ENCODE results near the gene PTPRN2.

The PTPRN2 gene

DNA sequence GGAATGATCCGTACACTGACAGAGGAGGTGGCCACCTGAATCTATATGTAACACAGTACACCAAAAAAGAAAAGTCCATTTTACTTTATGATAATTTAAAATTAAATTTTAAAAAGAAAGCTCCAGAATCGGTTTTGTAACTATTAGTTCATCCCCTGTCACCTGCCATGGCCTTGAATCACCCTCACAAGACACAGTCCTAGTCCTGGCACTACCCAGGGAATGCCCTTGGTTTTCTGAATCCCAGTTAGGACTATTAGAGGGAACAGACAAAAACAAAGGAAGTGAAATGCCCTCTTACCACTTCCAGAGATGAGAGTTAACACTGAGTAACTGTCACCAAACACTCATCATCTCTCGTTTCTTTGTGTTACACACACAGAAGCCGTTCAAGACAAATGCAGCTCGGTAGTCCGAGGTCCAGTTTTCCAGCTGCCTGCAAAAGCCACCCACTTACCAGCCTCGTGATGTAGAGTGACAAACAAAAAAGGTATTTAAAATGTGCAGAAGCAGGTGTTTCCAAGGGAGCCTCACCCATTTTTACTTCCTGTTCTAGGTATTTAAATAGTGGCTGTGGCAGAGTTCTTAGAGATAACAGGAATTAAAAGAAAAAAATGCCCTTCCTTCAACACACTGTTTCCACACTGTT is 6.1 kb downstream of the PTPRN2 start:
- no peak overlapping the region for H3K4me3 ChIP-seq (ENCODE audit: low read depth, low read length)
- no peak for DNase-seq (ENCODE audit: low read depth)

GRCh38 chr7:158579662-158580646 is 7.7 kb downstream of the PTPRN2 start:
- H3K4me3 ChIP-seq (ENCODE audit: low read depth, low read length) = no peak overlapping the region
- TF ChIP-seq, protein P1, sequence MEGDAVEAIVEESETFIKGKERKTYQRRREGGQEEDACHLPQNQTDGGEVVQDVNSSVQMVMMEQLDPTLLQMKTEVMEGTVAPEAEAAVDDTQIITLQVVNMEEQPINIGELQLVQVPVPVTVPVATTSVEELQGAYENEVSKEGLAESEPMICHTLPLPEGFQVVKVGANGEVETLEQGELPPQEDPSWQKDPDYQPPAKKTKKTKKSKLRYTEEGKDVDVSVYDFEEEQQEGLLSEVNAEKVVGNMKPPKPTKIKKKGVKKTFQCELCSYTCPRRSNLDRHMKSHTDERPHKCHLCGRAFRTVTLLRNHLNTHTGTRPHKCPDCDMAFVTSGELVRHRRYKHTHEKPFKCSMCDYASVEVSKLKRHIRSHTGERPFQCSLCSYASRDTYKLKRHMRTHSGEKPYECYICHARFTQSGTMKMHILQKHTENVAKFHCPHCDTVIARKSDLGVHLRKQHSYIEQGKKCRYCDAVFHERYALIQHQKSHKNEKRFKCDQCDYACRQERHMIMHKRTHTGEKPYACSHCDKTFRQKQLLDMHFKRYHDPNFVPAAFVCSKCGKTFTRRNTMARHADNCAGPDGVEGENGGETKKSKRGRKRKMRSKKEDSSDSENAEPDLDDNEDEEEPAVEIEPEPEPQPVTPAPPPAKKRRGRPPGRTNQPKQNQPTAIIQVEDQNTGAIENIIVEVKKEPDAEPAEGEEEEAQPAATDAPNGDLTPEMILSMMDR (IDR thresholded peaks at IDR 0.05; ENCODE audit: control insufficient read depth, extremely low read depth, insufficient read depth) = no peak
- DNase-seq (ENCODE audit: low read depth) = no peak

More for the DNA sequence above, 6.1 kb downstream of the PTPRN2 start:
- TF ChIP-seq, protein P1 (IDR thresholded peaks at IDR 0.05; ENCODE audit: control insufficient read depth, extremely low read depth, insufficient read depth) = no peak

GRCh38 chr7:158576050-158576762 is 11.4 kb downstream of the PTPRN2 start:
- TF ChIP-seq, protein P1 (IDR thresholded peaks at IDR 0.05; ENCODE audit: control insufficient read depth, extremely low read depth, insufficient read depth) = no peak
- H3K4me3 ChIP-seq (ENCODE audit: low read depth, low read length) = no peak overlapping the region
- DNase-seq (ENCODE audit: low read depth) = no peak

GRCh38 chr7:158574308-158575036 is 13.2 kb downstream of the PTPRN2 start:
- no peak overlapping the region for H3K4me3 ChIP-seq (ENCODE audit: low read depth, low read length)
- no peak for DNase-seq (ENCODE audit: low read depth)
- TF ChIP-seq, protein P1 (IDR thresholded peaks at IDR 0.05; ENCODE audit: control insufficient read depth, extremely low read depth, insufficient read depth) = no peak

GRCh38 chr7:158573310-158573709 is 14.3 kb downstream of the PTPRN2 start:
- DNase-seq (ENCODE audit: low read depth) = no peak
- TF ChIP-seq, protein P1 (IDR thresholded peaks at IDR 0.05; ENCODE audit: control insufficient read depth, extremely low read depth, insufficient read depth) = no peak
- no peak overlapping the region for H3K4me3 ChIP-seq (ENCODE audit: low read depth, low read length)

Data from LNCaP clone FGC (cell line).